ENCODE data around the gene SPAG6. TPM values are rescaled to one million over a fixed set of nuclear protein-coding genes. Genes with fewer than 3 reads are reported as not detected.
A peak's percentile ranks its signal among the peaks of the same experiment; 100 is the strongest.
"Not testable (repeated sequence)": the region's sequence is repeated elsewhere in the genome, so short reads cannot be mapped to it uniquely, and the experiment has no call there.

Gene SPAG6
- total RNA-seq, 2 donors from 2014 or later, result not detected

DNA sequence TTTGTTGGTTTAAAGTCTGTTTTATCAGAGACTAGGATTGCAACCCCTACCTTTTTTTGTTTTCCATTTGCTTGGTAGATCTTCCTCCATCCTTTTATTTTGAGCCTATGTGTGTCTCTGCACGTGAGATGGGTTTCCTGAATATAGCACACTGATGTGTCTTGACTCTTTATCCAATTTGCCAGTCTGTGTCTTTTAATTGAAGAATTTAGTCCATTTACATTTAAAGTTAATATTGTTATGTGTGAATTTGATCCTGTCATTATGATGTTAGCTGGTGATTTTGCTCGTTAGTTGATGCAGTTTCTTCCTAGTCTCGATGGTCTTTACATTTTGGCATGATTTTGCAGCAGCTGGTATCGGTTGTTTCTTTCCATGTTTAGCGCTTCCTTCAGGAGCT lies 61.6 kb downstream of the SPAG6 start:
- H3K4me1 Mint-ChIP-seq; H3K36me3 Mint-ChIP-seq (ENCODE audit: low read depth); H3K27ac Mint-ChIP-seq; H3K9me3 Mint-ChIP-seq; ATAC-seq (replicated peaks); H3K4me3 Mint-ChIP-seq: not testable (repeated sequence)
- peaks cover 12% of the 10 kb centered on the region for H3K27me3 Mint-ChIP-seq

DNA sequence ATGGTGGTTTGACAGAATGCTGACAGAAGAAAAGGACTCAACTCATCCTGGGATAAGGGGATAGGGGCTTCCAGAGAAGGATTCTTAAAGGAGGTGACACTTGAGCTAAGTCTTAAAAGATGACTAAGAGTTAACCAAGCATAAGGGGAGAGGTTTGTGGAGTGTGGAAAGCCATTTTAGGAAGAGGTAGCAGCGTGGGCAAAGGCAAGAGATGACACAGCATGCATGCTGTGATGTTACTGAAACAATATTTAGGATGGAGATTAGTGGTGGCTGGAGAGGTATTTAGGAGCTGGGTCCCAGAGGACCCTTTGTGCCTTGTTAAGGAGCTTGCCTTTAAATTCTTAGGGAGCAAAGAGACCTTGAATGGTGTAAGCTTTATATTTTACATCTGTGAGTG lies 65.1 kb downstream of the SPAG6 start:
- Mint-ChIP-seq H3K27me3 (peaks cover 15% of the 10 kb centered on the region), H3K36me3 (ENCODE audit: low read depth) (no peaks in the 10 kb centered on the region), H3K4me1 (no peaks in the 10 kb centered on the region), H3K4me3 (no peak overlapping the region), H3K9me3 (no peaks in the 10 kb centered on the region), H3K27ac (no peak overlapping the region)
- peak; percentile 31 for ATAC-seq (replicated peaks)

DNA sequence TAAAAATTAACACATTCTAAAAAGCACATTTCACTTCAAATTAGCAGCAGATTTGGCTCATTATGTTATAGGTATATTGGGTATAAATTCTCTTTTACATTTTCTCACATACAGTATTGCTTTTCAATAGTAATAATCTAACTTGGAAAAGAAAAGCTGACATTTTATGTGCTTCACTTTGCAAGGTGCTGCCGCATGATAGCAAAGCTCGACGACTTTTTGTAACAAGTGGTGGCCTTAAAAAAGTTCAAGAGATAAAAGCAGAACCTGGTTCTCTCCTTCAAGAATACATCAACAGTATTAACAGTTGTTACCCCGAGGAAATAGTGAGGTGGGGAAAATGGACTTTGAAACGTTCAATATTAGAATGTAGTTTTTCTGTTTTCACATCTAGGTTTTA lies 65.5 kb downstream of the SPAG6 start:
- Mint-ChIP-seq H3K27ac (no peak overlapping the region), H3K9me3 (no peaks in the 10 kb centered on the region), H3K36me3 (ENCODE audit: low read depth) (no peaks in the 10 kb centered on the region), H3K4me3 (no peak overlapping the region), H3K4me1 (no peaks in the 10 kb centered on the region), H3K27me3 (peaks cover 15% of the 10 kb centered on the region)
- ATAC-seq (replicated peaks), result no peak

DNA sequence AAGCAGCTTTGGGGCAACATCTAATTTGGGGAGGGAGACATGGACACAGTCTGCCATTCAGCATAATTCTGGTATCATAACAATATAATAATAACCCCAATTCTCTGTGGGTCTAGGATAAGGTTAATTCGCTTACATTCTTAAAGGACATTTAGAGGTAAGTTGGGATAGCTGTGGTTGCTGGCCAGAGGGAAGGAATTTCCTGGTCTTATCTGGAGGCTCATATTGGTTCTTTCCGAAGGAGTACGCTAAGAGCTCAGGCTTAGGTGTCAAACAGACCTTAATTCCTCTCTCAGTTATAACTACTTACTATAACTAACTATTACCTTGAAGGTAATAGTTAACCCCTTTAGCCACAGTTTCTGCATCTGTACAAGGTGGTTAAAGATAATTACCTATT lies 68.8 kb downstream of the SPAG6 start:
- H3K4me1 Mint-ChIP-seq, result no peaks in the 10 kb centered on the region
- no peaks in the 10 kb centered on the region for H3K36me3 Mint-ChIP-seq (ENCODE audit: low read depth)
- H3K27me3 Mint-ChIP-seq, result peaks cover 15% of the 10 kb centered on the region
- no peak for ATAC-seq (replicated peaks)
- H3K9me3 Mint-ChIP-seq, result no peaks in the 10 kb centered on the region
- H3K4me3 Mint-ChIP-seq, result no peak overlapping the region
- no peak overlapping the region for H3K27ac Mint-ChIP-seq

DNA sequence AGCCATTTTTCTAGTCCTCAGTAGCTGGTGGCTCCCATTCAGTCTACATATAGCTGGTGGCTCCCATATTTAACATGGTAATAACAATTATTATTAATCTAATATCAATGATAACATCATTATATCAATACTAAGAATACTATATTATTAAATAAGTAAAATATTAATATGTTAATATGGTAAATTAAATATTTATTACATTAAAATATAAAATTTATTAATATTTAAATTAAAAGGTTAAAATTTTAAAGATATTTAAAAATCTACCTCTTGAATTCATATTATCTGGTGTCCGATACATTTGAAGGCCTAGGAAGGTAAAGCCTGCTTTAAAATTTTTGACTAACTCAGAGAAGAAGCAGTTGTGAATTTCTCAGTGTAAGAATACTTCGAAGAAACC lies 69.8 kb downstream of the SPAG6 start:
- Mint-ChIP-seq H3K27ac (no peak overlapping the region), H3K4me1 (no peaks in the 10 kb centered on the region), H3K9me3 (no peaks in the 10 kb centered on the region), H3K36me3 (ENCODE audit: low read depth) (no peaks in the 10 kb centered on the region), H3K27me3 (peaks cover 12% of the 10 kb centered on the region), H3K4me3 (no peak overlapping the region)
- no peak for ATAC-seq (replicated peaks)

DNA sequence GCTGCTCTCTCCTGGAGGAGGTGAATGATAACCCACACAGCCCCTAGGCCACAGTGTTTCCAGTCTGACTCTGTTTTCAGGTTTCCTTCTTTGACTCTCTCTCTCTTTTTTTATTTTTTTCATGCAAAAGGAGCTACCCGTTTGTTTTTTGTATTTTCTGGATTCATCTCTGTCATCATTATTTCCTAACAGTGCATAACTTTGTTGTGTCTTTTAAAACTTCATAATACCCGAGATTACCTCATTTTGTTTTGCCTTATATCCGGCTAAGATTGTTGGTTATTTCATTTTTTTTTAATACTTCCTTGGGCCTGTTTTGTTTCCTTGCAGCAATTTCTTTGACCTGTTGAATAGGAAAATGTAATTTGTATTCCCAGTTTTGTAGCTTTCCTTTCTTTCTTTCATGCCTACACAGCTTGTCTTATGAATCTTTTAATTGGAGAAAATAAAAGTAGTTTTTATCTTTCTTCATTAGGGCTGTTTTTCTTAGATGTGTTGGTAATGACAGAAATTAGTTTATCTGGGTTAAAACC lies 72.5 kb downstream of the SPAG6 start:
- H3K4me3 Mint-ChIP-seq, result no peak overlapping the region
- H3K27ac Mint-ChIP-seq, result no peak overlapping the region
- peaks cover 3% of the 10 kb centered on the region for H3K27me3 Mint-ChIP-seq
- no peaks in the 10 kb centered on the region for H3K4me1 Mint-ChIP-seq
- ATAC-seq (replicated peaks), result no peak
- H3K9me3 Mint-ChIP-seq, result no peaks in the 10 kb centered on the region
- no peaks in the 10 kb centered on the region for H3K36me3 Mint-ChIP-seq (ENCODE audit: low read depth)

DNA sequence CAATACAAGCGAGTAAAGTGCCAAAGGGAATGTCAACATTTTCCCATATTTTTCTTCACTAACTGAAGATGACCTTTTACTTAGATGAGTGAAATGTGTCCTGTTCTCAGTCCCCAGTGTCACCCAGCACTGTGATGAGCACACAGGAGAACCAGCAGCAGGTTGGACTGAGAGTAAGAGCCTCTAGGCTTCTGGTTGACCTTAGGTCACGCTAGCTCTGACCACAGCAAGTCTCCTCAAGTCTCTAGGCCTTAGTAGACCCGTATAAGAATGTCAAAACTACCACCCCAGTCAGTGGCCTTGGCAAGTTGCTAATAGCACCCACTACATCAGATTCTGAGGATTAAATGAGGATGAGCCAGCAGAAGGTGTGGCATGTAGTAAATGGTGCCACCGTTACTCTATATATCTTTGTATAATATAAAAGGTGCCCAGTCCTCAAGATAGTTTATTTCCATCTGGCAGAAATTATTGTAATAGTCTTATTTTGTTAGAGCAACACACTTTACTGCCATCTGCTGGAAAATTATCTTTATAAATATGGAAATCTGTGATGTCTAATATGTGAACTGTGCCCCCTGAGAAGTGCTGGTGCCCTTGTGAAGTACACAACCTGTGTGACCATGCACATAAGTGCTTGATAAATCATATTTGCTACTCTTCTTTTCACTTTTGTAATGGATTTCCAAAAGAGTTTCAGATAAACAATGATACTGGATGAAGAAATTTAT lies 75.7 kb downstream of the SPAG6 start:
- H3K36me3 Mint-ChIP-seq (ENCODE audit: low read depth), result no peaks in the 10 kb centered on the region
- no peaks in the 10 kb centered on the region for H3K9me3 Mint-ChIP-seq
- no peaks in the 10 kb centered on the region for H3K4me1 Mint-ChIP-seq
- H3K4me3 Mint-ChIP-seq, result no peak overlapping the region
- no peak for ATAC-seq (replicated peaks)
- H3K27ac Mint-ChIP-seq, result no peak overlapping the region
- H3K27me3 Mint-ChIP-seq, result no peaks in the 10 kb centered on the region

DNA sequence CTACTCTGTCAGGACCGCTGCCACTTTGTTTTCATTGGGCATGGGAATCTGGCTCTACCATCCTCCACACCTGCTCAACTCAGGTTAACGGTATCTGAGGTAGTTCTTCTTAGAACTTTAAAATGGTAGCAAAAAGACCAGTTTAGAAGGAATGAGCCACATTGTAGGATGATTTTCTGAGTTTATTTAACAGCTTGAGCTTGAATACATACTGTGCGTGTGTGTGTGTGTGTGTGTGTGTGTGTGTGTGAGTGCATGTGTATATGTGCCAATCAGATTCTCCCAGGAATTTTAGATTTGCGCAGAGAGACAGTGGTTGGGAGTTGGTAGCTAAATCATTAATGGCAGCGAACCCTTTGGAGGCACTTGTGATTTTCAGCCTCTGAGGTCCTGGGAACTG lies 81.4 kb downstream of the SPAG6 start:
- peaks cover 4% of the 10 kb centered on the region for H3K4me1 Mint-ChIP-seq
- no peak for ATAC-seq (replicated peaks)
- no peak overlapping the region for H3K27ac Mint-ChIP-seq
- peaks cover 18% of the 10 kb centered on the region for H3K27me3 Mint-ChIP-seq
- no peak overlapping the region for H3K4me3 Mint-ChIP-seq
- H3K36me3 Mint-ChIP-seq (ENCODE audit: low read depth), result no peaks in the 10 kb centered on the region
- no peaks in the 10 kb centered on the region for H3K9me3 Mint-ChIP-seq

DNA sequence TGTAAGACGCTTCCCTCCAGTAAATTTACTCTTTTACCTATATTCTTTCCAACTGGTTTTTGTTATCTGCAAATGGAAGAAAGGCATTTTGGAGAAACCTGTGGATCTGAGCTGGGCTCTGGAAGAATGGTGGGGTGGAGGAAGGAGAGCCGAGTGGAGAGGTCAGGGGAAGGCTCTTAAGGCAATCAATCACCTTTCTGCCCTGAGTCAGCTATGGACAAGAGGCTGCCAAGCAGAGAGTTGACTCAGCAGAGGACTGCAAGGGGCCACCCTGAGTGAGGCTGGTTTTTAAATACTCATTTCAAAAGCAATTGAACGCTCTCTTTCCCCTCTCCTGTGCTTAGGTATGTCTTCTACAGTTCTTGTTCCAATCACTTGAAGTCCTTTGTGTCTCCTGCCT lies 81.8 kb downstream of the SPAG6 start:
- peak; percentile 68 for ATAC-seq (replicated peaks)
- no peak overlapping the region for H3K27ac Mint-ChIP-seq
- H3K36me3 Mint-ChIP-seq (ENCODE audit: low read depth), result no peaks in the 10 kb centered on the region
- no peak overlapping the region for H3K4me3 Mint-ChIP-seq
- H3K9me3 Mint-ChIP-seq, result no peaks in the 10 kb centered on the region
- H3K4me1 Mint-ChIP-seq, result peaks cover 4% of the 10 kb centered on the region
- H3K27me3 Mint-ChIP-seq, result peaks cover 18% of the 10 kb centered on the region

DNA sequence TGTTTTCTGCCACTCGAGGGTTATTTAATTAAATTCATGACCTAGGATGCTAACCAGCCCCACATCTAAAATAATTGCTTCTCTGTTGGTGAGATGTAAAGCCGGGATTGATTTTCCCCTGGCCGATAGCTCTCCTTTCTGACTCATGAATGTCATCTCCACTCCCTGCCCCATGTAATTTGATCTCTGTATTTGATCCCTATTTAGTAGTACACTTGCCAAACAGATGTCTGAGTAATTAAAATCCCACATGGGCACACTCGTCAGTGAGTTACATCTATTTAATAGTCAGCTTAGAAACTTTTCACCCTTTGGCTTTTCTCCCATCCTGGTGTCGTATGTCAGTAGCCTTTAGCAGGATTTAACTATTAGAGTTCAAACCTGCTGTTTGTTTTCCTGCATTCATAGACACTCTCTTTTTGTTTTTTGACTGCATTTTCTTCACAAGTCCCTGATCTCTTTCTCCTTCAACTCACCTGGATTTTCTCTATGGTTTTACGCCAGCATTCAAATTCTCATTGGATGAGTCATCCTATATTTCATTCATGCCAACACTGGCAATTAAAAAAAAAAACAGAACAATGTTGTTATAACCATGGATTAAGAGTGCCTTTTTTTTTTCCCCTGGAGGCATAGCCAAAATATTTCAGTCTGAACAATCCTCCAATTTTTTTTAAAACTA lies 82.7 kb downstream of the SPAG6 start:
- H3K36me3 Mint-ChIP-seq (ENCODE audit: low read depth), result no peaks in the 10 kb centered on the region
- H3K9me3 Mint-ChIP-seq, result no peaks in the 10 kb centered on the region

DNA sequence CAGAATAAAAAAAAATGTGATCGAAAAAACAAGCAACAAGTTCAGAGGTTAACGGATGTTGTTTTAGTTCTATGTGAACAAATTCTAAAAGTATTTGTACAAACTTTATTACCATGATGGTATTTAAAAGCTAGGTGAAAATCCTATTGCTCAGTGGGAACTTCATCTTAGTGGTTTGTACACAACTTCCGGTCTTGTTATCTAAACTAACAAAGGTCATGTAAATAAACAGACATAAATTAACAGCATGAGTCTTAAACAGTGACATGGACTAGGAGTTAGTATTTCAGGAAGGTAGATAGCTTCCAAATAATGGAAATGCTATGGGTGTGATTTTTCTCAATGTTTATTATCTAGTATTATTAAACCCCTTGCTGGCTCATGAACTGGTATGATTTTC lies 83.8 kb downstream of the SPAG6 start:
- no peak for ATAC-seq (replicated peaks)
- peaks cover 18% of the 10 kb centered on the region for H3K27me3 Mint-ChIP-seq
- no peak overlapping the region for H3K4me3 Mint-ChIP-seq
- no peak overlapping the region for H3K27ac Mint-ChIP-seq
- H3K36me3 Mint-ChIP-seq (ENCODE audit: low read depth), result no peaks in the 10 kb centered on the region
- peaks cover 8% of the 10 kb centered on the region for H3K4me1 Mint-ChIP-seq
- H3K9me3 Mint-ChIP-seq, result no peaks in the 10 kb centered on the region

More for the DNA sequence above, 82.7 kb downstream of the SPAG6 start:
- Mint-ChIP-seq H3K4me1 (peaks cover 4% of the 10 kb centered on the region), H3K27ac (no peak overlapping the region), H3K27me3 (peaks cover 18% of the 10 kb centered on the region), H3K4me3 (no peak overlapping the region)
- no peak for ATAC-seq (replicated peaks)

DNA sequence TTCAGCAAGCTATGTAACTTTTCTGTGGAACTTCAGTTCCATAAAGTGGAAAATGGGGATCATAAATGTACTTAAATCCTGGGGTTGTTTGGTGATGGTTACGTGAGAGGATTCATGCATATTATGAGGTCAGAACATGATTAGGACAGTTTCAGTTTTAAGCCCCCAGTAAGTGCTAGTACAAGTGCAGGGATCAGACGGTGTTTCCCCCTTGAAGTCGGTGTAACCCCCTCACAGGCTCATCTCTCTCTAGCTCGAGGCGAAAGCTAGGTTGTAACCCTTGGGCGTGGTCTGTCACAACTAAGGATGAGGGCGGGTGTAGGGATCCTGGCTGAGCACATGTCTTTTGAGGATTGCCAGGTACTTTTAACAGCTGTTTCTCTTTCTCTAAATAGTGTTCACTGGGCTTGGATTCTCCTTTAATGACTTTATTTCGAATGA lies 84.7 kb downstream of the SPAG6 start:
- H3K36me3 Mint-ChIP-seq (ENCODE audit: low read depth), result no peaks in the 10 kb centered on the region
- no peak for ATAC-seq (replicated peaks)
- no peaks in the 10 kb centered on the region for H3K9me3 Mint-ChIP-seq
- H3K4me3 Mint-ChIP-seq, result no peak overlapping the region
- peaks cover 10% of the 10 kb centered on the region for H3K4me1 Mint-ChIP-seq
- H3K27ac Mint-ChIP-seq, result no peak overlapping the region
- H3K27me3 Mint-ChIP-seq, result peaks cover 18% of the 10 kb centered on the region

DNA sequence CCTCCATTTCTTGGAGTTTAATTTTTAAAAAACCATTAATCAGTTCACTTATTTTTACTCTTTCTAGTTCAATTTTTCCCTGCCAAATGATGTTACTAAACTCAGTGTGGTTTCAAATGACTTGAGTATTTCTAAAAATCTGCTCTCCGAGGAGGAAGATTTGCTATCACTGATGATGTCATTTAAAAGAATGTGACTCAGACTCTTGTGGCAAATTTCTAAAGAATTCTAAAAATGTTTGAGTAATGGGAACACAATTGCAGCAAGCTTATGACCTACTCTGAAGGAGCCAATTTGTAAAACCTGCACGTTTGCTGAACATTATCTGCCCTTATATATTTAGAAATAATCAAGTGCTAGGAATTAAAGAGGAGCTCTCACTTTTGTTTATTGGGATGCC lies 88.6 kb downstream of the SPAG6 start:
- peak; percentile 35 for ATAC-seq (replicated peaks)
- Mint-ChIP-seq H3K4me3 (peak overlapping the region; percentile 14), H3K4me1 (peaks cover 25% of the 10 kb centered on the region), H3K9me3 (no peaks in the 10 kb centered on the region), H3K27me3 (peaks cover 11% of the 10 kb centered on the region), H3K36me3 (ENCODE audit: low read depth) (no peaks in the 10 kb centered on the region), H3K27ac (no peak overlapping the region)

DNA sequence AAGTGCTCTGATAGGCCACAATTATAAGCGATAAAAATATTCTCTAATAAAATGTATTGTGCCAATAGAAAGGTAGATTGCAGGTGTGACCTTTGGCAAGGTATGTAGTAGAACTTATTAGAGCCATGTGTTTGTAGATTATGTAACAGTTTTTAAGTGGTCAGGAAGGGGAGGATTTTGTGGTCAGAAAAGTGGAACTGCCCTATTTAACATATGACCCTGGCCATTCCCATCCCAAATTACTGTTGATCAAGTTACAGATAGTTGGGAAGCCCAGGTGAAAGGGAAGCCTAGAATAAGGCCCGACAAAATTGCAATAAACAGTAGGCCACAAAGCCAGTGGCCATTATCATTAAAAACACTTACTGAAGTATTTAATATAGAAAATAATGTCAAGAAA lies 89.2 kb downstream of the SPAG6 start:
- H3K27ac Mint-ChIP-seq, result no peak overlapping the region
- no peaks in the 10 kb centered on the region for H3K36me3 Mint-ChIP-seq (ENCODE audit: low read depth)
- no peaks in the 10 kb centered on the region for H3K9me3 Mint-ChIP-seq
- peaks cover 8% of the 10 kb centered on the region for H3K27me3 Mint-ChIP-seq
- ATAC-seq (replicated peaks), result no peak
- H3K4me1 Mint-ChIP-seq, result peaks cover 31% of the 10 kb centered on the region
- no peak overlapping the region for H3K4me3 Mint-ChIP-seq

DNA sequence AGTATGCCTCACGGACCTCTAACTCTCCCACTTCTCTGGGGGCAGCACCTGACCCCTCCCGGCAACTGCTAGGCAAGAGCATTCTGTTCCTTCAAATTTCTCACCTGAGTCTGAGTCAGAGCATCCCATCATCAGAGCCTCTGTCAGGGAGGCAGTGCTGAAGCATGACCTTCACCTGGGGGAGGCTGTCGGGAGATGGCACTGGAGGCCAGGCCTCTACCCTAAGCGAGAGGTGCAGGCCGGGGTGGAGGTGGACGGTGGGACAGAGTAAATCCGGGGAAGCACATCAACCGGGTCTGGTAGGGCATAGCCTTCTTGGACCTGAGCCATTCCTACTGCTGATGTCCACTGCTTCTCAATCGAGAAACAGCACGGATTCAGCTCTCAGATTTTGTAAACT lies 90.4 kb downstream of the SPAG6 start:
- Mint-ChIP-seq H3K27me3 (no peaks in the 10 kb centered on the region), H3K4me3 (peak overlapping the region; percentile 90), H3K36me3 (ENCODE audit: low read depth) (no peaks in the 10 kb centered on the region), H3K4me1 (peaks cover 29% of the 10 kb centered on the region), H3K27ac (no peak overlapping the region), H3K9me3 (no peaks in the 10 kb centered on the region)
- no peak for ATAC-seq (replicated peaks)
